Kidney epithelial cell (primary cell): ENCODE measurements around the gene SCTR. TPM values are rescaled to one million over a fixed set of nuclear protein-coding genes. Genes with fewer than 3 reads are reported as not detected.

Experiments
- DNase-seq: peaks from one replicate; pipeline ENCODE4 v3.0.0-alpha.2; 2010; ENCODE audit warnings: low read depth
- H3K27me3 ChIP-seq: 2 replicates; pipeline ENCODE4 v1.6.0; 2011; ENCODE audit warnings: low read length; ENCODE audit not compliant: control insufficient read depth, insufficient read depth
- H3K36me3 ChIP-seq: 2 replicates; pipeline ENCODE4 v1.5.1; 2011; ENCODE audit warnings: low read length; ENCODE audit not compliant: control insufficient read depth, insufficient read depth
- H3K4me3 ChIP-seq: 2 replicates; pipeline ENCODE4 v1.5.1; 2011; ENCODE audit warnings: low read depth, mild to moderate bottlenecking, control low read depth, low read length
- CTCF ChIP-seq: IDR thresholded peaks from 2 replicates; pipeline ENCODE4 v1.5.1; 2011; ENCODE audit warnings: mild to moderate bottlenecking, moderate library complexity, low read length, control low read depth, inconsistent platforms; ENCODE audit not compliant: insufficient read depth, poor library complexity, severe bottlenecking
- total RNA-seq: library from RNA; depleted of rRNA; stranded (reverse); fragments of >200 nt; gene quantifications from 2 replicates; pipeline ENCODE4 v1.2.3, GENCODE V29; 2015

Gene SCTR
- total RNA-seq, 1 donor from 2014 or later: not detected

- no peak for TF ChIP-seq CTCF
- no peak for DNase-seq
- Histone ChIP-seq H3K27me3 (no peaks in the 10 kb centered on the region), H3K36me3 (no peaks in the 10 kb centered on the region), H3K4me3 (no peak overlapping the region)
These were observed 34.9 kb downstream of the SCTR start for GRCh38 chr2:119489232-119489952.

DNA sequence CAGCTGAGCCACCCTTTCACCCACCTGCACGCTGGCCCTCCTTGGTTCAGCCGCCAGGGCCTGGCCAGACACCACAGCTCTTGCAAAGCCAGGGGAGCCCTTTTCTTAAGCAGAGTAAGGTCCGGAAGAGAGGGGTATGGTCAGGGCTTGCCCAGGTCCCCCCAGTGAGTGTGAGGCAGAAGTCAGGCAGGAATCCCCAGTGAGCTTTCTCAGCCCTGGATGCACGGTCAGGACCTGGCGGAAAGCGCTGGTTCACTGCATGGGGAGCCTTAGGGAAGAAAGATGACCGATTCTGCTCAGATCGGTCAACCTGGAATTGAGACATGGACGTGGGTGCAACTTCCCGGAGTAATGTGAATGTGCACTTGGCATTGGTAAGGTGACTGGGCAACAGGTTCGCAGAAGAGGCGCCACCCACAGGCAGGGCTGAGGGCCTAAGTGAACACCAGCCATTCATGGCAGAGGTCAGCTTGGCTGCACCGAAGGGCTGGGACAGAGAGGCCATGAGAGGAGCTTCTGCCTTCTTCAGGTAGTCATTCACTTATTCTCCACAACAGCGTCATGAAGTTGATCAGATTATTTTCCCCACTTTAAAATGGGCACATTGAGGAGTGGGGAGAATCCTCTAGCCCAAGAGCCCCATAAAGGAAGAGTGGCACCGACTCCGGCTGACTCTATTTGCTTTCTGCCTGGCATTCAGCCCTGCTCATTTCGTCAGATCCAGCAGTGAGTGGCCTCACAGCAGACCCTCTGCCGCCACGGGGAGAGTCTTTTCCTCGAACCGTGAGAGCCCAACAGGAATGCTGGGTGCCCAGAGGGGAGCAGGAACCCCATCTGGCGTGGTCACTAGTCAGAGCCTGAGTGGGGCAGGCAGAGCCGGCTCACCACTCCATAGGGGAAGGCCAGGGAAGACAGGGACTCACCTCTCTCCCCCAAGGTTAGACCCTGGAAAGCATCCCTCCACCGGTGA lies 35.8 kb downstream of the SCTR start:
- no peak for DNase-seq
- H3K4me3 ChIP-seq: no peak overlapping the region
- TF ChIP-seq CTCF: peak; percentile 9
- H3K36me3 ChIP-seq: no peaks in the 10 kb centered on the region
- H3K27me3 ChIP-seq: no peaks in the 10 kb centered on the region

GRCh38 chr2:119487434-119488244 lies 36.6 kb downstream of the SCTR start:
- H3K27me3 ChIP-seq: no peaks in the 10 kb centered on the region
- no peak overlapping the region for H3K4me3 ChIP-seq
- no peaks in the 10 kb centered on the region for H3K36me3 ChIP-seq
- DNase-seq: peak; percentile 48
- TF ChIP-seq CTCF: no peak

DNA sequence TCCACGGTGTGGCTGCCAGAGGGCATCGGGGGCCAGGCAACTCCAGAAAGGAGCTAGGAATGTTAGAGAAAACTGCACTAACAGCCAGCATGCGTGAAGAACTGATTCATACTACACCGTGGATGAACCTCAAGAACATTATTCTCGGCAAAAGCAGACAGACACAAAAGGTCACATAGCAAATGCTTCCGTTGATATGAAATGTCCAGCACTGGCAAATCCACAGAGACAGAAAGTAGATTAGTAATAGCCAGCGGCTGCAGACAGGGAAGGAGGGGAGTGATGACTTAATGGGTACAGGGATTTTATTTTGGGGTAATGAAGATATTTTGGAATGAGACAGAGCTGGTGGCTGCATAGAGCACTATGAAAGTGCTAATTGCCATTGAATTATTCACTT lies 37.4 kb downstream of the SCTR start:
- H3K27me3 ChIP-seq: no peaks in the 10 kb centered on the region
- no peak for DNase-seq
- no peaks in the 10 kb centered on the region for H3K36me3 ChIP-seq
- no peak overlapping the region for H3K4me3 ChIP-seq
- no peak for TF ChIP-seq CTCF

DNA sequence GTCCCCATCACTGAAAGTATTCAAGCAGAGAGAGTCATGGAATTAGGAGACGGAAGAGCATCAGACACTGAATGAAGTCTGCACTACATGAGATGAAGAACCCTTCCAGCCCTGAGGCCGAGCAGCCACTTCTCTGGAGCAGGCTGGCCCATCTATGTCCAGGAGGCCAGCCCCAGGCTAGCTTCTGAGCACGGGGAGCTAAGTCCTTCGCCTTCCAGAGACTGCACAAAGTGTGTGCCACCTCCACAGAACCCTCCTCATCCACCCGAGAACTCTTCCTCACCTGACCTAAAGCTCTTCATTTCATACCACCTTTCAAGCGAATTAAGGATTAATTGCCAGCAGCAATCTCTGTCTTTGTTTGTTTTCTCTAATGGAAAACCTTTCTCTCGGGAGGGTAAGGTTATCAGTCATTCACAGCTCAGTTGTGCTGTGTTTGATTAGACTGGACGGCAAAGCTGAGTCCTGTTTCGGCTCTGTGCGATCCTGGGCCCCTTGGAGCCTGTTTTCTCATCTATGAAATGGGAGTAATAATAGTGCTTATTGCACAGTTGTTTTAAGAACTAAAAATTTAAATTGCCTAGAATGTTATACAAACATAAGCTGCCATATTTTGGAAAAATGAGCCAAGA lies 38.0 kb downstream of the SCTR start:
- DNase-seq: no peak
- no peak overlapping the region for H3K4me3 ChIP-seq
- no peaks in the 10 kb centered on the region for H3K27me3 ChIP-seq
- no peaks in the 10 kb centered on the region for H3K36me3 ChIP-seq
- no peak for TF ChIP-seq CTCF
